NB4 (cell line): ENCODE measurements around the gene SV2B.

Experiments
- DNase-seq: peaks from one replicate; pipeline ENCODE4 v3.0.0; 2010; ENCODE audit warnings: low read depth
- H3K4me3 ChIP-seq: one replicate; pipeline ENCODE4 v1.5.1; 2011; ENCODE audit warnings: mild to moderate bottlenecking, low read depth, low read length, moderate library complexity
- MYC ChIP-seq: IDR thresholded peaks from 2 replicates; pipeline ENCODE4 v1.6.1; 2011; ENCODE audit warnings: low read depth, low read length
- POLR2A ChIP-seq: IDR thresholded peaks from 2 replicates; pipeline ENCODE4 v1.6.1; 2011; ENCODE audit warnings: mild to moderate bottlenecking; ENCODE audit not compliant: insufficient read length; ENCODE audit errors: extremely low read depth
- TF ChIP-seq, protein P1 (sequence below): IDR thresholded peaks from one replicate; pipeline ENCODE4 v1.5.1; 2012; ENCODE audit warnings: low read depth, low read length
- TF ChIP-seq, protein P2 (sequence below): IDR thresholded peaks from 2 replicates; pipeline ENCODE4 v1.6.1; 2011; ENCODE audit warnings: low read depth, low read length

SV2B gene

DNA sequence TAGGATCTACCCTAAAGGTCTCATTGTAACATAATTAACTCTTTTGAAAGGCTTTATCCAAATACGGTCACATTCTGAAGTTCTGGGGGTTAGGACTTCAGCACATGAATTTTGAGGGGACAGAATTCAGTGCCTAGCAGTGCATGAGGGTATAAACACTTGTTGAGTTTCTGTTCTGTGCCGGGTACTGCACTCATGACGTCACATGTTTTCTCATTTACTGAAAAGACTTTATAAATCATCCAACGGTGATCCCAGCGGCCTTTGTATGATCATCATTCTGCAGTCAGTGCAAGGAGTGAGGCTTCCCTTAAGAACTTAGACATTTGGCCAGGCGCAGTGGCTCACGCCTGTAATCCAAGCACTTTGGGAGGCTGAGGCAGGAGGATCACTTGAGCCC lies 25.1 kb downstream of the SV2B start:
- TF ChIP-seq MYC (no peak), POLR2A (no peak)
- TF ChIP-seq, protein P1, sequence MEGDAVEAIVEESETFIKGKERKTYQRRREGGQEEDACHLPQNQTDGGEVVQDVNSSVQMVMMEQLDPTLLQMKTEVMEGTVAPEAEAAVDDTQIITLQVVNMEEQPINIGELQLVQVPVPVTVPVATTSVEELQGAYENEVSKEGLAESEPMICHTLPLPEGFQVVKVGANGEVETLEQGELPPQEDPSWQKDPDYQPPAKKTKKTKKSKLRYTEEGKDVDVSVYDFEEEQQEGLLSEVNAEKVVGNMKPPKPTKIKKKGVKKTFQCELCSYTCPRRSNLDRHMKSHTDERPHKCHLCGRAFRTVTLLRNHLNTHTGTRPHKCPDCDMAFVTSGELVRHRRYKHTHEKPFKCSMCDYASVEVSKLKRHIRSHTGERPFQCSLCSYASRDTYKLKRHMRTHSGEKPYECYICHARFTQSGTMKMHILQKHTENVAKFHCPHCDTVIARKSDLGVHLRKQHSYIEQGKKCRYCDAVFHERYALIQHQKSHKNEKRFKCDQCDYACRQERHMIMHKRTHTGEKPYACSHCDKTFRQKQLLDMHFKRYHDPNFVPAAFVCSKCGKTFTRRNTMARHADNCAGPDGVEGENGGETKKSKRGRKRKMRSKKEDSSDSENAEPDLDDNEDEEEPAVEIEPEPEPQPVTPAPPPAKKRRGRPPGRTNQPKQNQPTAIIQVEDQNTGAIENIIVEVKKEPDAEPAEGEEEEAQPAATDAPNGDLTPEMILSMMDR = no peak
- TF ChIP-seq, protein P2, sequence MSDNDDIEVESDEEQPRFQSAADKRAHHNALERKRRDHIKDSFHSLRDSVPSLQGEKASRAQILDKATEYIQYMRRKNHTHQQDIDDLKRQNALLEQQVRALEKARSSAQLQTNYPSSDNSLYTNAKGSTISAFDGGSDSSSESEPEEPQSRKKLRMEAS = no peak
- no peak overlapping the region for H3K4me3 ChIP-seq
- no peak for DNase-seq

DNA sequence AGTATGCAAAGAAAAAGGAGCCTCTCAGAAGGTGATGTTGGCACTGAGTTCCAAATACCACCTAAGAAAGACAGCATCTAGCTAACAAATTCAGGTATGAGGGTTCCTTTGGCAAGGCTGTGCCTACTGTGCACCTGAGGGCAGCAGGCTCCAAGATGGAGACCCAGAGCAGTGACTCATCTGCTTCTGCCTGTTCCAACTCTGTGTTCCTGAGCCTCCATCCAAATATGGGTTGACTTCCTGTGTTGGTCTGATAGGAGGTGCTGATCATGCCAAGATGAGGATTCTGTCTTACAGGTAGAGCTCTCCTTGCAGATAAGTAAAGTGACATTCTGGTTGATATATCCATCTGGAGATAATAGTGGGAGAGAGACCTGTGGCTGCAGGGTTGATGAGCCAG lies 26.0 kb downstream of the SV2B start:
- no peak for TF ChIP-seq MYC
- TF ChIP-seq, protein P2 = no peak
- TF ChIP-seq, protein P1 = no peak
- no peak for TF ChIP-seq POLR2A
- no peak overlapping the region for H3K4me3 ChIP-seq
- DNase-seq = no peak

DNA sequence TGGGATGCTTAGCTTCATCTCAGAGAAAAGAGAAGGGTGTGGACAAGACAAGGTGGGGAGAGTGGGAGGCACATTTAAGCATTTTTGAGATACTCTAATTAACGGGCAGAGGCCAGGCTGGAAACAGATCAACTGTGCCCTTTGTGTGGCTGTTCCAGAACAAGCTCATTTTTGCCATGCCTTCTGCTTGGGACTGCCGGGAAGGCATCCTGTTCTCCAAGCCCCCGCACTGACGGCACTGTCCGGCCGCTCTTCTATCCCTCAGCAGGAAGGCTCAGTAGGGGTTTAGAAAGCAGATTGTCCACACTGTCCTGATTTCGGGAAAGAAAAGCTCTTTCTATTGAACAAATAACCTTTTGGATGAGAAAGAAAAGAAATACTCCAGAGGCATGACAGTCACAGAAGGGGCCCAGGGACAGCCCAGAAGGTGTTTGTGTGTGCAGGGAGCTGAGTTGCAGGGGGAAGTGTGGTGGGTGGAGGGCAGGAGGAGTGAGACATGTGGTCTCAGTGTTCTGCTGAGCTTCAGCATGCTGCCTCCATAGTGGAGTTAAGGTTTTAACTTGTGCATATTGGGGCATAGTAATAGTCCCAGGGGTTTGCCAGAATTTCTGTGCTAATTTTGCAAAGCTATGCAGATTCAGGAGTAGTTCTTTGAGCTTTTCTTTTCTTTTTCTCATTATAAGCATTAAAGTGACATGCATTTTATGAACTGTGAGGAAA lies 27.3 kb downstream of the SV2B start:
- no peak for DNase-seq
- no peak overlapping the region for H3K4me3 ChIP-seq
- TF ChIP-seq POLR2A = no peak
- no peak for TF ChIP-seq MYC
- TF ChIP-seq, protein P2 = no peak
- TF ChIP-seq, protein P1 = no peak

DNA sequence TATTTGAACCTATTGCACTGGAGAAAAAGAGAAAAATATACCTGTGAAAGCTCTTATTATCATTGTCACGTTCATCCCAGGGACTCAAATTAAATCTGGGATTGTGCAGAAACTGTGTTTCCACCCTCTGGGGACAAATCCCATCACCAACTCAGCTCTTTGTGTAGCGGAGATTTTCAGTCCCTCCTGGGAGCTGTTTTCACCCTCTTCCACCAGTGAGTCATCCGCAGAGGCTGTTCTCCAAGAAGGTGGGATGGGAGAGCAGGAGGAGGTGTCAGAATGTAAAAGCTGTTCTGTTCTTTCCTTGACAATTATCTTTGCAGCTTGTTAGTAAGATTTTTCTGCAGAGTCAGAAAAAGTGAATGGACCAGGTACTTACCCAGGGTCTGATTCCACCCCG lies 28.0 kb downstream of the SV2B start:
- TF ChIP-seq MYC (no peak), POLR2A (no peak)
- TF ChIP-seq, protein P1 = no peak
- TF ChIP-seq, protein P2 = no peak
- no peak for DNase-seq
- no peak overlapping the region for H3K4me3 ChIP-seq

DNA sequence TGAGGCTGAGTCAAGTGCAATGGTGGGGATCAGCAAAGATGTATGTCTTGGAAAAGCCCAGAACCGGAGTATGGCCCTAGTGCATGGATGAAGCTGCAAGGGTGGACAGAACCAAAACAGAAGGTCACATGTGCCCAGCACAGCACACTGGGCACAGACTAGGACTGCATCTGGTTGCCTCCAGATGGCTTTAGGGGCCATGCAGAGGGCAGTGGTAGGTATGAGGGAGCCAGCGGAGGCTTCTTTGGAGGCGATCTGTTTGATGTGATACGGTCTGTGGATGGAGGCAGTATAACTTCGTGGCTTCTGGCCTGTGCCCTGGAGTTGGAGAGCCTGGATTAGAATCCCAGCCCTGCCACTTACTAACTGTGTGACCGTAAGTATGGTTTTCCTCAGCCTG lies 29.4 kb downstream of the SV2B start:
- DNase-seq = no peak
- H3K4me3 ChIP-seq = no peak overlapping the region
- TF ChIP-seq MYC = no peak
- TF ChIP-seq, protein P2 = no peak
- TF ChIP-seq, protein P1 = no peak
- TF ChIP-seq POLR2A = no peak
